ENCODE data around the gene CAMK1D. TPM values are rescaled to one million over a fixed set of nuclear protein-coding genes. Genes with fewer than 3 reads are reported as not detected.
"Not testable (repeated sequence)": the region's sequence is repeated elsewhere in the genome, so short reads cannot be mapped to it uniquely, and the experiment has no call there.

CAMK1D gene
- total RNA-seq, 1 experiment from 2014 or later = 6.3 TPM

GRCh38 chr10:12334186-12334530 is 15.2 kb upstream of the CAMK1D start:
- no peaks in the 10 kb centered on the region for H3K27me3 ChIP-seq (ENCODE audit: insufficient read depth, low read length)
- no peaks in the 10 kb centered on the region for H3K9me3 ChIP-seq (ENCODE audit: control insufficient read depth, low read depth, low read length)
- no peak overlapping the region for H2BK20ac ChIP-seq (ENCODE audit: low read depth, low read length, poor library complexity, severe bottlenecking)
- no peak overlapping the region for H3K18ac ChIP-seq (ENCODE audit: insufficient read length, low read depth, low read length)
- H3K36me3 Mint-ChIP-seq (ENCODE audit: insufficient read depth in 1 of 3, low read depth in 3 of 3) = 0 out of 7 replicates have a peak, but pooled peaks cover 0 to 1% (median 0%) of the 10 kb centered on the region in 3 experiments
- no peak overlapping the region for H3K56ac ChIP-seq (ENCODE audit: insufficient read length, low read depth, low read length)
- H2BK120ac ChIP-seq (ENCODE audit: low read depth, low read length, poor library complexity, severe bottlenecking) = no peak overlapping the region
- no peak overlapping the region for H4K5ac ChIP-seq (ENCODE audit: insufficient read length, low read depth, low read length)
- no peaks in the 10 kb centered on the region for H3K9me3 Mint-ChIP-seq
- H3K4me1 Mint-ChIP-seq = peaks cover 2 to 5% of the 10 kb centered on the region in 2 experiments; a peak in 3 of 4 replicates
- TF ChIP-seq CTCF (conservative IDR thresholded peaks at IDR 0.05) = no peak
- H2AFZ ChIP-seq (ENCODE audit: low read length) = no peak overlapping the region
- no peak overlapping the region for H3K4ac ChIP-seq (ENCODE audit: low read depth, low read length)
- no peaks in the 10 kb centered on the region for H3K79me1 ChIP-seq (ENCODE audit: insufficient read depth, low read depth, low read length, poor library complexity, severe bottlenecking)
- no peak overlapping the region for H4K8ac ChIP-seq (replicated peaks; ENCODE audit: insufficient read length, low read depth, low read length)
- no peak overlapping the region for H3K23ac ChIP-seq (ENCODE audit: insufficient read length, low read depth, low read length)
- H4K20me1 ChIP-seq (ENCODE audit: control insufficient read depth, insufficient read depth, insufficient read length) = no peaks in the 10 kb centered on the region
- H2BK5ac ChIP-seq (ENCODE audit: insufficient read length, low read length) = no peak overlapping the region
- no peak overlapping the region for H2BK15ac ChIP-seq (ENCODE audit: low read depth, low read length)
- no peak overlapping the region for H3K4me2 ChIP-seq (ENCODE audit: insufficient read depth, insufficient read length, low read length)
- H3K14ac ChIP-seq (ENCODE audit: insufficient read depth, low read length) = no peak overlapping the region
- H3K4me1 ChIP-seq (ENCODE audit: insufficient read depth, low read length) = no peaks in the 10 kb centered on the region; the same call in 1 of the 2 replicates
- H2AK5ac ChIP-seq (ENCODE audit: insufficient read length, low read length) = no peak overlapping the region
- no CpG with 5 or more reads among the region's 6 CpGs for WGBS (ENCODE audit: extremely low coverage, insufficient read length, low lambda C conversion rate)
- H3K9ac ChIP-seq (ENCODE audit: extremely low read depth, insufficient read length, low read length) = no peak overlapping the region
- no peak overlapping the region for H4K91ac ChIP-seq (ENCODE audit: insufficient read length, low read depth, low read length)
- H3K4me3 Mint-ChIP-seq = no peak overlapping the region
- H2BK12ac ChIP-seq (ENCODE audit: insufficient read length, low read depth, low read length) = no peak overlapping the region
- no peak overlapping the region for H3K27ac ChIP-seq (ENCODE audit: insufficient read length, low read depth, low read length)
- H3K27ac Mint-ChIP-seq = no peak overlapping the region
- H3K23me2 ChIP-seq (ENCODE audit: insufficient read length, low read depth, low read length, poor library complexity, severe bottlenecking) = no peaks in the 10 kb centered on the region
- DNase-seq = no peak
- no peaks in the 10 kb centered on the region for H3K79me2 ChIP-seq (ENCODE audit: insufficient read depth, low read length)
- H3K27me3 Mint-ChIP-seq (ENCODE audit: low read depth) = no peaks in the 10 kb centered on the region
- no peak overlapping the region for H3T11ph ChIP-seq (ENCODE audit: low read length)

GRCh38 chr10:12335169-12335568 is 14.2 kb upstream of the CAMK1D start:
- H2BK12ac ChIP-seq (ENCODE audit: insufficient read length, low read depth, low read length); H2BK20ac ChIP-seq (ENCODE audit: low read depth, low read length, poor library complexity, severe bottlenecking); H3K4me3 Mint-ChIP-seq; H3K9ac ChIP-seq (ENCODE audit: extremely low read depth, insufficient read length, low read length); H3K9me3 Mint-ChIP-seq; H2AFZ ChIP-seq (ENCODE audit: low read length); H3K27me3 Mint-ChIP-seq (ENCODE audit: low read depth); H3K4me2 ChIP-seq (ENCODE audit: insufficient read depth, insufficient read length, low read length); H3K4me1 Mint-ChIP-seq; H3K4me1 ChIP-seq (ENCODE audit: insufficient read depth, low read length); H3K27ac Mint-ChIP-seq; H4K20me1 ChIP-seq (ENCODE audit: control insufficient read depth, insufficient read depth, insufficient read length); H3K23me2 ChIP-seq (ENCODE audit: insufficient read length, low read depth, low read length, poor library complexity, severe bottlenecking); H4K91ac ChIP-seq (ENCODE audit: insufficient read length, low read depth, low read length); H3K79me1 ChIP-seq (ENCODE audit: insufficient read depth, low read depth, low read length, poor library complexity, severe bottlenecking); H2BK15ac ChIP-seq (ENCODE audit: low read depth, low read length); H2AK5ac ChIP-seq (ENCODE audit: insufficient read length, low read length); H3T11ph ChIP-seq (ENCODE audit: low read length); H3K14ac ChIP-seq (ENCODE audit: insufficient read depth, low read length); DNase-seq; H3K27me3 ChIP-seq (ENCODE audit: insufficient read depth, low read length); H3K23ac ChIP-seq (ENCODE audit: insufficient read length, low read depth, low read length); H3K36me3 Mint-ChIP-seq (ENCODE audit: insufficient read depth in 1 of 3, low read depth in 3 of 3); H3K9me3 ChIP-seq (ENCODE audit: control insufficient read depth, low read depth, low read length); H4K5ac ChIP-seq (ENCODE audit: insufficient read length, low read depth, low read length); H3K4ac ChIP-seq (ENCODE audit: low read depth, low read length); H3K56ac ChIP-seq (ENCODE audit: insufficient read length, low read depth, low read length); H2BK120ac ChIP-seq (ENCODE audit: low read depth, low read length, poor library complexity, severe bottlenecking); H3K27ac ChIP-seq (ENCODE audit: insufficient read length, low read depth, low read length); H2BK5ac ChIP-seq (ENCODE audit: insufficient read length, low read length); H4K8ac ChIP-seq (replicated peaks; ENCODE audit: insufficient read length, low read depth, low read length); H3K79me2 ChIP-seq (ENCODE audit: insufficient read depth, low read length); H3K18ac ChIP-seq (ENCODE audit: insufficient read length, low read depth, low read length): not testable (repeated sequence)
- no CpG with 5 or more reads among the region's 4 CpGs for WGBS (ENCODE audit: extremely low coverage, insufficient read length, low lambda C conversion rate)

Measured in H9 (cell line).